GM12892 (cell line): ENCODE measurements around the gene ZC3H12A.

Experiments used
- POLR2A ChIP-seq: IDR thresholded peaks from 2 replicates; pipeline ENCODE4 v1.6.1; 2011; ENCODE audit warnings: low read depth, low read length, control low read depth
- POLR2AphosphoS5 ChIP-seq: IDR thresholded peaks from 2 replicates; pipeline ENCODE4 v1.6.1; 2011; ENCODE audit warnings: low read depth, low read length, control low read depth
- TAF1 ChIP-seq: IDR thresholded peaks from 2 replicates; pipeline ENCODE4 v1.6.1; 2011; ENCODE audit warnings: low read depth, mild to moderate bottlenecking, control low read depth, low read length, borderline replicate concordance

- TF ChIP-seq POLR2A (no peak), POLR2AphosphoS5 (no peak), TAF1 (no peak)
Measured at GRCh38 chr1:37453647-37454046, 20.7 kb upstream of the ZC3H12A start.
